Measurements from ENCODE around the gene GRAMD4. TPM values are rescaled to one million over a fixed set of nuclear protein-coding genes. Genes with fewer than 3 reads are reported as not detected.
"Not testable (repeated sequence)": the region's sequence is repeated elsewhere in the genome, so short reads cannot be mapped to it uniquely, and the experiment has no call there.

The GRAMD4 gene
- polyA plus RNA-seq, 3 donors = 21.6 to 24.4 (median 22.8) TPM

- no peak for DNase-seq
Observed at GRCh38 chr22:46635756-46636155, 15.6 kb downstream of the GRAMD4 start.

GRCh38 chr22:46636221-46637002 lies 16.2 kb downstream of the GRAMD4 start:
- DNase-seq = no peak

- DNase-seq = no peak
Observed at GRCh38 chr22:46637711-46638600, 17.8 kb downstream of the GRAMD4 start.

- no peak for DNase-seq
Observed at GRCh38 chr22:46638601-46639431, 18.6 kb downstream of the GRAMD4 start.

GRCh38 chr22:46639843-46640242 lies 19.7 kb downstream of the GRAMD4 start:
- DNase-seq = no peak

- DNase-seq = no peak
Observed at GRCh38 chr22:46640293-46641055, 20.3 kb downstream of the GRAMD4 start.

- DNase-seq = no peak
Observed at GRCh38 chr22:46641811-46642266, 21.7 kb downstream of the GRAMD4 start.

GRCh38 chr22:46642840-46643480 lies 22.8 kb downstream of the GRAMD4 start:
- not testable (repeated sequence) for DNase-seq

- DNase-seq = no peak
Observed at GRCh38 chr22:46646531-46647215, 26.5 kb downstream of the GRAMD4 start.

GRCh38 chr22:46648225-46648820 lies 28.1 kb downstream of the GRAMD4 start:
- DNase-seq = not testable (repeated sequence)

GRCh38 chr22:46649141-46650077 lies 29.2 kb downstream of the GRAMD4 start:
- DNase-seq = no peak

GRCh38 chr22:46650078-46650810 lies 30.1 kb downstream of the GRAMD4 start:
- DNase-seq = no peak

GRCh38 chr22:46651316-46651715 lies 31.1 kb downstream of the GRAMD4 start:
- no peak for DNase-seq

- DNase-seq = no peak
Observed at GRCh38 chr22:46652081-46652846, 32.1 kb downstream of the GRAMD4 start.

- no peak for DNase-seq
Observed at GRCh38 chr22:46652847-46653331, 32.7 kb downstream of the GRAMD4 start.

GRCh38 chr22:46653596-46653995 lies 33.4 kb downstream of the GRAMD4 start:
- DNase-seq = no peak

GRCh38 chr22:46654426-46654825 lies 34.2 kb downstream of the GRAMD4 start:
- DNase-seq = no peak

Measured in renal pelvis (tissue), 4 donors.